H9 (cell line): Measurements from ENCODE around the gene CDCP1. TPM values are rescaled to one million over a fixed set of nuclear protein-coding genes. Genes with fewer than 3 reads are reported as not detected.

Experiments
- DNase-seq: peaks from one replicate; pipeline ENCODE4 v3.0.0-alpha.2; 2017
- H2AFZ ChIP-seq: one replicate; pipeline ENCODE4 v1.6.1; 2013; ENCODE audit warnings: mild to moderate bottlenecking, low read length, control low read depth, moderate library complexity
- H2AK5ac ChIP-seq: 2 replicates; pipeline ENCODE4 v1.6.1; 2013; ENCODE audit warnings: low read length, control low read depth, mixed read lengths; ENCODE audit not compliant: insufficient read length
- H2BK120ac ChIP-seq: one replicate; pipeline ENCODE4 v1.6.1; 2013; ENCODE audit warnings: low read depth, mild to moderate bottlenecking, low read length, control low read depth, inconsistent platforms; ENCODE audit not compliant: poor library complexity, severe bottlenecking
- H2BK12ac ChIP-seq: 2 replicates; pipeline ENCODE4 v1.6.1; 2013; ENCODE audit warnings: low read length, control low read depth, mixed read lengths, low read depth; ENCODE audit not compliant: insufficient read length
- H2BK15ac ChIP-seq: 2 replicates; pipeline ENCODE4 v1.6.1; 2013; ENCODE audit warnings: low read depth, low read length, control low read depth
- H2BK20ac ChIP-seq: one replicate; pipeline ENCODE4 v1.6.1; 2013; ENCODE audit warnings: low read depth, mild to moderate bottlenecking, low read length, control low read depth, inconsistent platforms; ENCODE audit not compliant: poor library complexity, severe bottlenecking
- H2BK5ac ChIP-seq: 2 replicates; pipeline ENCODE4 v1.6.1; 2013; ENCODE audit warnings: low read length, control low read depth, mixed read lengths; ENCODE audit not compliant: insufficient read length
- H3K14ac ChIP-seq: 2 replicates; pipeline ENCODE4 v1.6.1; 2013; ENCODE audit warnings: low read length, control low read depth; ENCODE audit not compliant: insufficient read depth
- H3K18ac ChIP-seq: 2 replicates; pipeline ENCODE4 v1.6.1; 2013; ENCODE audit warnings: low read depth, mild to moderate bottlenecking, mixed read lengths, low read length, control low read depth; ENCODE audit not compliant: insufficient read length
- H3K23ac ChIP-seq: 2 replicates; pipeline ENCODE4 v1.6.1; 2013; ENCODE audit warnings: low read length, control low read depth, mixed read lengths, low read depth; ENCODE audit not compliant: insufficient read length
- H3K23me2 ChIP-seq: 2 replicates; pipeline ENCODE4 v1.6.1; 2013; ENCODE audit warnings: low read depth, mild to moderate bottlenecking, mixed read lengths, low read length, control low read depth; ENCODE audit not compliant: insufficient read length, poor library complexity, severe bottlenecking
- H3K27ac ChIP-seq: 2 replicates; pipeline ENCODE4 v1.5.1; 2013; ENCODE audit warnings: low read length, control low read depth, mixed read lengths, low read depth; ENCODE audit not compliant: insufficient read length
- H3K27me3 ChIP-seq: 2 replicates; pipeline ENCODE4 v1.6.1; 2013; ENCODE audit warnings: low read length, control low read depth, inconsistent platforms; ENCODE audit not compliant: insufficient read depth
- H3K4ac ChIP-seq: 2 replicates; pipeline ENCODE4 v1.6.1; 2013; ENCODE audit warnings: low read depth, mild to moderate bottlenecking, control low read depth, inconsistent platforms, low read length, moderate library complexity
- H3K4me1 ChIP-seq: 2 replicates; pipeline ENCODE4 v1.6.1; 2013; ENCODE audit warnings: low read length, control low read depth, inconsistent platforms; ENCODE audit not compliant: insufficient read depth
- H3K4me2 ChIP-seq: 2 replicates; pipeline ENCODE4 v1.6.1; 2013; ENCODE audit warnings: low read length, control low read depth, mixed read lengths; ENCODE audit not compliant: insufficient read length, insufficient read depth
- H3K56ac ChIP-seq: 2 replicates; pipeline ENCODE4 v1.6.1; 2013; ENCODE audit warnings: low read depth, mild to moderate bottlenecking, mixed read lengths, low read length, control low read depth; ENCODE audit not compliant: insufficient read length
- H3K79me1 ChIP-seq: 2 replicates; pipeline ENCODE4 v1.6.1; 2013; ENCODE audit warnings: low read depth, mild to moderate bottlenecking, moderate library complexity, low read length, control low read depth, inconsistent platforms; ENCODE audit not compliant: insufficient read depth, poor library complexity, severe bottlenecking
- H3K79me2 ChIP-seq: 2 replicates; pipeline ENCODE4 v1.6.1; 2013; ENCODE audit warnings: low read length, control low read depth, inconsistent platforms; ENCODE audit not compliant: insufficient read depth
- H3K9ac ChIP-seq: 2 replicates; pipeline ENCODE4 v1.6.1; 2013; ENCODE audit warnings: low read length, control low read depth, mixed read lengths; ENCODE audit not compliant: insufficient read length; ENCODE audit errors: extremely low read depth
- H3K9me3 ChIP-seq: one replicate; pipeline ENCODE4 v1.6.1; 2013; ENCODE audit warnings: low read depth, low read length, inconsistent platforms; ENCODE audit not compliant: control insufficient read depth
- H3T11ph ChIP-seq: one replicate; pipeline ENCODE4 v1.6.1; 2013; ENCODE audit warnings: mild to moderate bottlenecking, low read length, control low read depth, inconsistent platforms
- H4K20me1 ChIP-seq: one replicate; pipeline ENCODE4 v1.6.1; 2013; ENCODE audit not compliant: control insufficient read depth, insufficient read length, insufficient read depth
- H4K5ac ChIP-seq: 2 replicates; pipeline ENCODE4 v1.6.1; 2013; ENCODE audit warnings: low read depth, mild to moderate bottlenecking, mixed read lengths, low read length, control low read depth; ENCODE audit not compliant: insufficient read length
- H4K8ac ChIP-seq: replicated peaks from 2 replicates; pipeline ENCODE4 v1.6.1; 2013; ENCODE audit warnings: low read length, control low read depth, mixed read lengths, low read depth; ENCODE audit not compliant: insufficient read length
- H4K91ac ChIP-seq: 2 replicates; pipeline ENCODE4 v1.6.1; 2013; ENCODE audit warnings: low read depth, mild to moderate bottlenecking, moderate library complexity, mixed read lengths, low read length, control low read depth; ENCODE audit not compliant: insufficient read length
- H3K27ac Mint-ChIP-seq, 3 experiments: 2 replicates in 2 of 3; 3 replicates in 1 of 3; pipeline ENCODE4 v1.8.0; 2020 to 2021; ENCODE audit warnings: mixed read lengths in 3 of 3, mild to moderate bottlenecking in 1 of 3, moderate library complexity in 1 of 3
- H3K27me3 Mint-ChIP-seq: 2 replicates; pipeline ENCODE4 v1.8.0; 2021; ENCODE audit warnings: low read depth, mild to moderate bottlenecking, moderate library complexity, mixed read lengths
- H3K36me3 Mint-ChIP-seq, 3 experiments: 2 replicates in 2 of 3; 3 replicates in 1 of 3; pipeline ENCODE4 v1.8.0; 2020 to 2021; ENCODE audit warnings: low read depth in 3 of 3, mixed read lengths in 3 of 3; ENCODE audit not compliant: insufficient read depth in 1 of 3
- H3K4me1 Mint-ChIP-seq, 2 experiments: 2 replicates each; pipeline ENCODE4 v1.8.0; 2020; ENCODE audit warnings: mixed read lengths in 2 of 2
- H3K4me3 Mint-ChIP-seq, 2 experiments: 2 replicates in 1 of 2; 3 replicates in 1 of 2; pipeline ENCODE4 v1.8.0; 2020 to 2021; ENCODE audit warnings: mild to moderate bottlenecking in 2 of 2, mixed read lengths in 2 of 2, moderate library complexity in 1 of 2
- H3K9me3 Mint-ChIP-seq, 2 experiments: 2 replicates in 1 of 2; 3 replicates in 1 of 2; pipeline ENCODE4 v1.8.0; 2020; ENCODE audit warnings: mild to moderate bottlenecking in 2 of 2, mixed read lengths in 2 of 2, moderate library complexity in 1 of 2
- CTCF ChIP-seq: fragments of 200-600 bp; sonication (generic); conservative IDR thresholded peaks from 3 replicates; pipeline ENCODE4 v1.8.0; 2021; ENCODE audit warnings: antibody characterized with exemption, mild to moderate bottlenecking
- WGBS: extraction: QIAGEN DNeasy Blood & Tissue Kit; methylation state at CpG from one replicate; pipeline ENCODE4 v1.1.7; 2013; ENCODE audit warnings: missing lambda C conversion rate, low lambda C conversion rate, mixed read lengths; ENCODE audit not compliant: insufficient read length; ENCODE audit errors: extremely low coverage; 5-methylcytosine and 5-hydroxymethylcytosine counted together
- total RNA-seq: library from RNA; stranded (reverse); gene quantifications from 2 replicates; pipeline ENCODE4 v1.2.1, GENCODE V29; 2021

CDCP1 gene
- total RNA-seq, 1 experiment from 2014 or later = 12.9 TPM

- no peak overlapping the region for H3K56ac ChIP-seq
- H2BK20ac ChIP-seq = no peak overlapping the region
- no peak overlapping the region for H4K91ac ChIP-seq
- no peak overlapping the region for H2AFZ ChIP-seq
- Mint-ChIP-seq H3K9me3 (no peaks in the 10 kb centered on the region), H3K4me3 (no peak overlapping the region), H3K27me3 (no peaks in the 10 kb centered on the region), H3K27ac (no peak overlapping the region), H3K36me3 (peaks cover 4 to 32% (median 26%) of the 10 kb centered on the region in 3 experiments; a peak in 5 of 7 replicates), H3K4me1 (peaks cover 2 to 4% of the 10 kb centered on the region in 2 experiments; a peak in 2 of 4 replicates)
- no peak overlapping the region for H2BK15ac ChIP-seq
- no peak overlapping the region for H3K9ac ChIP-seq
- no peak overlapping the region for H2BK12ac ChIP-seq
- no peaks in the 10 kb centered on the region for H4K20me1 ChIP-seq
- H3K23me2 ChIP-seq = no peaks in the 10 kb centered on the region
- H3K27ac ChIP-seq = no peak overlapping the region
- H2BK120ac ChIP-seq = no peak overlapping the region
- no peak for DNase-seq
- no peak overlapping the region for H4K8ac ChIP-seq
- no peak overlapping the region for H3K4ac ChIP-seq
- H3K79me2 ChIP-seq = no peaks in the 10 kb centered on the region
- no peak overlapping the region for H3T11ph ChIP-seq
- WGBS = no CpG with 5 or more reads among the region's 7 CpGs
- no peak overlapping the region for H3K23ac ChIP-seq
- H3K9me3 ChIP-seq = no peaks in the 10 kb centered on the region
- H3K18ac ChIP-seq = no peak overlapping the region
- H2AK5ac ChIP-seq = no peak overlapping the region
- H3K14ac ChIP-seq = no peak overlapping the region
- H3K27me3 ChIP-seq = no peaks in the 10 kb centered on the region
- no peak overlapping the region for H3K4me2 ChIP-seq
- no peak overlapping the region for H4K5ac ChIP-seq
- no peaks in the 10 kb centered on the region for H3K4me1 ChIP-seq
- H2BK5ac ChIP-seq = no peak overlapping the region
- no peak for TF ChIP-seq CTCF
- no peaks in the 10 kb centered on the region for H3K79me1 ChIP-seq
Observed at GRCh38 chr3:45109771-45110508, 36.2 kb downstream of the CDCP1 start.
